NCI-H1048 (cell line): Measurements from ENCODE around the gene ERLEC1.
A peak's percentile ranks its signal among the peaks of the same experiment; 100 is the strongest.
"Not testable (repeated sequence)": the region's sequence is repeated elsewhere in the genome, so short reads cannot be mapped to it uniquely, and the experiment has no call there.

Source experiments
- DNase-seq: peaks from one replicate; lab custom pipeline; 2025; lab: John Stamatoyannopoulos, UW

Gene ERLEC1, protein sequence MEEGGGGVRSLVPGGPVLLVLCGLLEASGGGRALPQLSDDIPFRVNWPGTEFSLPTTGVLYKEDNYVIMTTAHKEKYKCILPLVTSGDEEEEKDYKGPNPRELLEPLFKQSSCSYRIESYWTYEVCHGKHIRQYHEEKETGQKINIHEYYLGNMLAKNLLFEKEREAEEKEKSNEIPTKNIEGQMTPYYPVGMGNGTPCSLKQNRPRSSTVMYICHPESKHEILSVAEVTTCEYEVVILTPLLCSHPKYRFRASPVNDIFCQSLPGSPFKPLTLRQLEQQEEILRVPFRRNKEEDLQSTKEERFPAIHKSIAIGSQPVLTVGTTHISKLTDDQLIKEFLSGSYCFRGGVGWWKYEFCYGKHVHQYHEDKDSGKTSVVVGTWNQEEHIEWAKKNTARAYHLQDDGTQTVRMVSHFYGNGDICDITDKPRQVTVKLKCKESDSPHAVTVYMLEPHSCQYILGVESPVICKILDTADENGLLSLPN

DNA sequence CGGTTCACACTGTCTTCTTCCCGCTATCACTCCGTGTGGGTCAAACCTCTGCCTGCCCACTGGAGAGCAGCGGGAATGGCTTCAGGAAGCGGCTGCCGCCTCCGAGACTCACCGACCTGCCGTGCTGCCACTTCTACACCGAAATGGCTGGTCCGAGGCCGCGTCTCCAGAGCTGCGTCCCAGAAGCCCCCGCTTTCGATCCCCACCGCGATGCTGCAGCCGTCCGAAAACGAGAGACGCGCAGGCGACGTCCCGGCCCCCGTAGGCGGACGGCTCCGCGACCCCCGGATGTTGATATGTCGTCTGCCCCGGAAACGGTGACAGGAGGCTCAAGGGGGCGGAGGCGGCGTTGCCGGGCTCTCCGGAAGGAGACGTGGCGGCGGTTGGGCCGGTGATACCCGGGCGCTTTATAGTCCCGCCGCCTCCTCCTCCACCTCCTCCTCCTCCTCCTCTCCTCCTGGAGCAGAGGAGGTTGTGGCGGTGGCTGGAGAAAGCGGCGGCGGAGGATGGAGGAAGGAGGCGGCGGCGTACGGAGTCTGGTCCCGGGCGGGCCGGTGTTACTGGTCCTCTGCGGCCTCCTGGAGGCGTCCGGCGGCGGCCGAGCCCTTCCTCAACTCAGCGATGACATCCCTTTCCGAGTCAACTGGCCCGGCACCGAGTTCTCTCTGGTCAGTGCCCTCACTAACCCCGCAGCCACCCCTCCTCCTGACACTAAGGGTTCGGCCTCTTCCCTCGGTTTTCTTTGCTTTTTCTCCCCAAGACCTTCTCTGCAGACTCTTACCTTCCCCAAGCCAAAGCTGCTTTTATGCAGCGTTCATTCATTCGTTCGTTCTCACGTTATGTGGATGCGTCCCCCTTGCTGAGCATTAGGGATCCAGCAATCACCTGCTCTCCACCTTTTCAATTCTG, at the start of gene ERLEC1, which contains the start of gene ASB3:
Gene ERLEC1, plus strand, starts transcription at position 340 of the 909 bp plus-strand sequence. Its CDS starts 167 bp downstream, at position 507.
Gene ASB3, minus strand, starts transcription at position 249 of the 909 bp plus-strand sequence. CDS start 21,381 bp downstream, outside the sequence.
- DNase-seq: peak; percentile 92

DNA sequence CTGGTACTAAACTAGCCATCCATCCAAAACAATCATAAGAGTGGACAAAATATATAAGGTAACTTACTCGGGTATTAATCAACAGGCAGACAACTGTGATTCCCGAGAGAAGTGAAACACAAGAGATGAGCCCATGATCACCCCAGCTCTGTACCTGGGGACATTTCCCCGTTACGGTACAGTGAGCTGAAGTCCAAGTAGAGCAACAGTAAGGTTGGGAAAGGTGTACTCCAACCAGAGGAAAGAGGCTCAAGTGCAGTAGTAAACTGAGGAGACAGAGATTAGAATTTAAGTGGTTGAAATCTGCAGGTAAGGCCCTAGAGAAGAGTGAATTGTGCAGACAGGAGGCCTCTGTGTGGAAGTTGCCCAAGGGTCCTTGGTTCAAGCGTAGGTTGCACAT, 49.8 kb upstream of the ERLEC1 start:
- DNase-seq: no peak

DNA sequence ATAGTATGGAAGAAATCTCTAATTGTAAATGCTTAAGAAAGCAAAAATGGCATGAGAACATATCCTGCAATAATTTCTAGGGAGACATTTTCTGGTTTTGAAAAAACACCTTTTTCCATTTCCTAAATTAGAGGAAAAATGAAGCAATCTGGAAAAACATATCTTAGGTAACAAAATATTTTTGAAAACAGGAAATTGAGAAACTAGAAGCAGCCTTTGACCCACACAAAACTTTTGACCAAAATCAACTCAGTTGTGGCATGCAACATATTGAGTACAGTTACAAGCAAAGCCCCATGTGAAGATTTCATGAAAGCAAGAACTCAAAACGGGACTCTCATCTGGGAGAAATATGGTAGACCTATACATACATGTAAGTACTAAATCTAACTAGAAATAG, 47.8 kb upstream of the ERLEC1 start:
- DNase-seq: no peak

DNA sequence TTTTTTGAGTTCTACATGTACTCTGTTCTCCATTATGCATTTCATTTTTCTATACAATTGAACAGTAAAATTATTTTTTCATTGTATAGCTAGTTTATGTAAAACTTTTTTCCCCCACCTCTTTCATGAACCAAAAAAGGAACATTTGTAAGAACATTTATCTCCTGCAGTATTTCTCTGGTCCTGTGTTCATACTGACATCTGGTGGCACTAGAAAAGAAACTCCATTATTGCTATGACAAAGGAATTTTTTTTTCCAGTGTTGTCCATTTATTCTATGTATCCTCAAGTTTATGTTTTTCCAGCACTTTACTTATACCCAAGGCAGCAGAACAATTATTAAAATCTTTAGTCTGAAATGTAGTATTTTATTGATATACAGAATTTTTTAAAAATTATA, 46.7 kb upstream of the ERLEC1 start:
- DNase-seq: no peak

DNA sequence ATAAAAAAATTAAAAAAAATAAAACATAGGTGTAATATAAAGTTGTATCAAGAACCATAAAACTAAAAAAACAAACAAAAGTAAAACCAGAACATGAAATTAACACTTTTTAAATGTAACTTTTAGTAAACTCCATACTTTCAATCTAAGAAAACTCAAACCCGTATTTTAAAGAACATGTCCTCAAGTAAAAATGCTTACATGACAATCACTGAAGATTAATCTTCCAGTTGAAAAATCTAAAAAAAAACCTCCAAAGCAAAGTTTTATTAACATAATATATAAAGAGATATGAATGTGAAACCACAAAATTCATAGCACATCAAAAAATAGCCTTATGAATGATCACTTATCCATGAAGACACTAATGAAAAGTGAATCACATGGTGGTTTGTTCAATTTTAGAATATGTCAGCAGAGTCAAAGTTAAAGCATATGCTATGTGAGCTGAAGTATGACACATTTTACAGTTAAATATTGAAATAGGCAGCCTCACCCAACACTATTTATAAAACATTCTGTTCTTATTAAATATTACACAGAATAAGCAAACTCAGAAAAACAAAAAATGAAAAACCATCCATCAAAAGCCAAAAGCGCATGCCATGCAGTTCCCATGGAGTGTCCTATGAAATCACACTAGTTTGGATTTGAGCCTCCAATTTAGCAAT, 42.3 kb upstream of the ERLEC1 start:
- DNase-seq: no peak

DNA sequence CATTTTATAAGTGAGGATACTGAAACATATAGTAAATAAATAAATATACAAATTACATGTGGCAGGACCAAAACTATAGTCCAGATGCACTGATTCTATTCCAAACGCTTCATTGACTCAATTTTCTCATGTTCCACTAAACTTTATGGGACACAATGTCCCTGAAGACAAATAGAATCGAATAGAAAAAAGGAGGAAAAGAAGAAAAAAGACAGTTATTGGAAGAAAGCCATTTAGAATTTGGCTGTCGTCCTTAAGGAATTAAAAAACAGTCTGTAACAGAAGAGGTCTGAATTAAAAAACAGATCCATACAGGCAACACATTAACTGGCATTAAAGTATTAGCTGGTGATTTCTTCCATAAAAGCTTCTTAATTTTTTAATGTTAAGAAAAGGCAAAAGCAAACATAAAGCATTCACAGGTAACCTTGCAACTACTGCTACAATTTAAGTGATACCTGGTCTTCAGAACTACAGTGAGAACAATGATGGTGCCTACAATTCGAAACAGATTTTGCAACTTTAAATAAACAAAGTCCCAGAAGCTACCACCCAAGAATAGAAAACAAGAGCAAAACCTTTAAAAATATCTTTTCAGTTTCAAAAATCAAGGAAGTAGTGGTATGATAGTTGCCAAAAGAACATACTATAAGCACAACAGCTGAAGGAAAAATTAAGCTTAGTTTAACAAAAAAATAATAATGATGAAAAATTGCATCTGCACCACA, 36.6 kb upstream of the ERLEC1 start:
- DNase-seq: no peak

DNA sequence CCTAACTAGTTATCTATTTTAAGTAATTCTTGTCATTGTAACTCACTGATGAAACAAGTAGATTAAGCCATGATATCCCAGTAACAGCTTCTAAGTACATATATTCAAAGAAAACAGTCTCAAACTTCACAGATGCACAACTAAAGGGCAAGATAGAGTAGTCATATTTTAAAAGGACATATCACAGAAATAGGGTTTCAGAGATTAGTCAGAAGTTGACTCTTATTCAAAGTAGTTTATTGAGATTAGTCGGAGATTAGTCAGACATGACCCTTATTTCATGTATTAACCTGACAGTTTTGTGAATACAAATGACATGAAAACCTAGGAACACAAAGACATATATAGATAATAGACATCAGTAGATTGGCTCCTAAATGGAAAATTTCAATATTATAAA, 35.1 kb upstream of the ERLEC1 start:
- DNase-seq: no peak

DNA sequence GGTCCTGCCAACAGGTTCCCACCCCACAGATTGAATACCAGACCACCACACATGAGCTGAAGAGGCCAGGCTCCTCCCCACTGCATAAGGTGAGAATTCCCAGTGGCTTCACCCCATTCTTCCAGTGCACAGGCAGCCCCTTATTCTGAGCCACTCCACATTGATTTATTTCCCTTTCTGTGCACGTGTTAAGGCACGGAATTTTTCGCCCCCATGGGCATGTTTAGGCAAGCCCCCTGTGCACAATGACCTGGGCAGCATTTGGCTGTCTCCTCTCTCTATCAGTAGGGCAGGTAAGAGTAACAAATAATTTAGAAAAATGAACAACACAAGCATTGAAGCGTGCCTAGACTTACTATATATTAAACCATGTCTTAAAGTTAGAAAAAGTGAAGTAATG, 34.5 kb upstream of the ERLEC1 start:
- no peak for DNase-seq

DNA sequence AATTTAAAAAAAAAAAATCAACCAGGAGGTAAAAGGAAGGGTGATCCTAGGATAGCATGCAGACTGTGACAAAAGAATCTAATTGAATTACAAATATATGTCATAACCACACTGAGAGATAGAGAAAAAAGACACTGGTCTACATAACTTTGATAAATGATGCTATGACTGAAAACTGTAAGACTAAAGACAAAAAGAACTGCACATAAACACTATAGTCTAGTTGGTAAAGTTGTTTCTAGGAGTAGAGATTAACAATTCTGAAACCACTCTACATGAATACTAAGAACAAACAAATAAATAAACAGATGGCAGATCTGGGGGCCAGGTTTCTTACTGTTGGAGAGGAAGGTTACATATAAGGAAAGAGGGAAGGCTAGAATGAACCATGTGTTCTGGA, 33.8 kb upstream of the ERLEC1 start:
- no peak for DNase-seq

DNA sequence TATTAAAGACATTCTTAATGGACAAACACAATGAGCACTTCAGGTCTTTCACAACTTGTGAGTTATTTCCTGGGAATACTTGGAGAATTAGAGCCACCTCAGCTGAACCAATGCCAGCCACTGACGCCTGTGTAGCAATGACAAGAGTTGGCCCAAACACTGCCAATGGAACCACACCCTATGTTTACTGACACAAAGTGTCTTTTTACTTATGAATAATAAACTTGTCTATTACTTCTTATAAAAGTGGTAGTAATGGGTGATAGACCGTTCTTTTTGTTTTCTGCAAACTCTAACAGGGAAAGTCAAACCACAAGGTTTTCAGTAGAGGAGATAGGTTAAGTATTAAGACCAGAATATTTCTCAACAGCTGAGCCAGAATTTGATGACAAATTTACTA, 31.7 kb upstream of the ERLEC1 start:
- no peak for DNase-seq

DNA sequence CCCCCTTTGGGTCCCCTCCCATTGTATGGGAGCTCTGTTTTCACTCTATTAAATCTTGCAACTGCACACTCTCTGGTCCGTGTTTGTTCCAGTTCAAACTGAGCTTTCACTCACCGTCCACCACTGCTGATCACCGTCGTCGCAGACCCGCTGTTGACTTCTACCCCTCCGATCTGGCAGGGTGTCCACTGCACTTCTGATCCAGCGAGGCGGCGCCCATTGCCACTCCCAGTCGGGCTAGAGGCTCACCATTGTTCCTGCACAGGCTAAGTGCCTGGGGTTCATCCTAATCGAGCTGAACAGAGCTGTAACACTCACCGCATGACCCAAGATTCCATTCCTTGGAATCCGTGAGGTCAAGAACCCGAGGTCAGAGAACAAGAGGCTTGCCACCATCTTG, 30.2 kb upstream of the ERLEC1 start:
- no peak for DNase-seq

DNA sequence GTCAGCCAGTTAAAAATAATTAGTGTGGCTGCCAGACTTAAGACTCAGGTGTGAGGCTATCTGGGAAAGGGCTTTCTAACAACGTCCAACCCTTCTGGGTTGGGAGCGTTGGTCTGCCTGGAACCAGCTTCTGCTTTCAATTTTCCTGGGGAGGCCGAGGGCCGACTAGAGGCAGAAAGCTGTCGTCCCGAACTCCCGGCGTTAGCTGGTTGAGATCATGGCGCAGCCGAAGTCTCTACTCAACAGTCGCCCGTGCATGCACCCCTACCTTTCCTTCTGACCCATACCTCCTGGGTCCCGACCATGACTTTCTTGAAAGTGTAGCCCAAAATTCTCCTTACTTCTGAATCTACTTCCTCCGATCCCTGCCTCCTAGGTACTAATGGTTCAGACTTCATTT, 29.6 kb upstream of the ERLEC1 start:
- not testable (repeated sequence) for DNase-seq

DNA sequence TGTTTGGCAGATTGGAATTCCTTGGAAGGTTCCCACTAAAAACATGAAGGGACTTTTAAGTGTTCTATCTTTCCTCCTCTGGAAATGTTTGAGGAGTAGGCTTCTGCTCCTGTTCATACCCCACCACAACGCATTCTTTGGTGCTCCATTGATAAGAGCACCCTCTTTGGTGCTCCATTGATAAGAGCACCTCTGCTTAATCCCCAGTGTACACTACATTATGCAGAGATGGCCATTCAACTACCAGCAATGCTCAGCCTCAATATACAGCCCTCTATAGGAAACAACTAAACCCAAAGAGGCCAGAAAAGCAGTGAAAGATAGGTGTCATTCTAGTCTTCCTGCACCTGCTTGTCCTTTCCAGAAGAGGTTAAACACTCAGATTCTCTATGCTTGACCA, 21.1 kb upstream of the ERLEC1 start:
- no peak for DNase-seq

DNA sequence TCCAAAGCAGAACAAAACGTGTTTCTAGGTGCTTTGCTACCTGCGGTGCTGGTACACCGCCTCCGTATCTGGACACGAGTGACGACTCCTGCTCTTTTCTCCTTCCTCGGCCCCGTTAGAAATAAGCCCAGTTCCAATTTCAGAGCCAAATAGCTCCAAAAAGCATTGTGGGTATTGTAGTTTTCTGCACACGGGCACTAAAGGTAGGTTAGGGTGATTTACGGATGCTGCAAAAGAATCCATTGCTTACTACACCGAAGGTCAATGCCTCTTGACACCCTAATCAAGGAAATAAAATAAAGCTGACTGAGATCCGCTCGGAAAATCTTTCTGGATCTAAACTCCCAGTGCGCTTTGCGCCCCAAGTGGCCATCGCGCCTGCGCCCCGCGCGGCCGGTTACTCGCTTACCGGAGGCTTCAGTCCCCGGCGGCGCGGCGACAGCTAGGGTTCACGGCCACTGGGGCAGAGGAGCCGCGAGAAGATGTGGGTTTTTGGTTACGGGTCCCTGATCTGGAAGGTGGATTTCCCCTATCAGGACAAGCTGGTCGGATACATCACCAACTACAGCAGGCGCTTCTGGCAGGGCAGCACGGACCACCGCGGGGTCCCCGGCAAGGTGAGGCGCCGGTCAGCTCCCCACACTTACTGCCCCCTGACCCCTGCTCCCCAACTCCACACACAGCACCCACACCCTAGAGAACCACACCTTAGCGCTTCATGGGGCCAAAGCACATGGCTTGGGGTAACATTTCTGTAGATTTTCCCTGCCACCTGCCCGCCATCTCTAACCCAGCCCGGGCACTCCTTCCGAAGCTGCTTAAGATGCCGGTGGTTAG, 19.2 kb upstream of the ERLEC1 start, which contains the start of gene CHAC2:
Gene CHAC2, plus strand, starts transcription at position 400 of the 837 bp plus-strand sequence. Its CDS starts 83 bp downstream, at position 483.
- DNase-seq: peak; percentile 46

DNA sequence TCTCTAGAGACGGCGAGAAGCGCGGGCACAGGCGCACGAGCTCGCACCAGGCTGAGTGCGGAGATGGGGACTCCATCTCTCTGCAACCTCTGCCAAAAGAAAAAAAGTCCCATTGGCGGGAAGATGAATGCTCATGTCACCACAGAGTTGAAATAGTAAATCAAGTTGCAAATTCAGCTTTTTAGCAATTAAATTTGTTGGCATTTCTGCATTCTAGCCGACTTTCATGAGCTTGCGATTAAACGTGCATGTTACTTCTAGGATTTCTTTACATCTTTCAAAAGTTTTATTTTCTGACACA, 18.7 kb upstream of the ERLEC1 start:
- no peak for DNase-seq

DNA sequence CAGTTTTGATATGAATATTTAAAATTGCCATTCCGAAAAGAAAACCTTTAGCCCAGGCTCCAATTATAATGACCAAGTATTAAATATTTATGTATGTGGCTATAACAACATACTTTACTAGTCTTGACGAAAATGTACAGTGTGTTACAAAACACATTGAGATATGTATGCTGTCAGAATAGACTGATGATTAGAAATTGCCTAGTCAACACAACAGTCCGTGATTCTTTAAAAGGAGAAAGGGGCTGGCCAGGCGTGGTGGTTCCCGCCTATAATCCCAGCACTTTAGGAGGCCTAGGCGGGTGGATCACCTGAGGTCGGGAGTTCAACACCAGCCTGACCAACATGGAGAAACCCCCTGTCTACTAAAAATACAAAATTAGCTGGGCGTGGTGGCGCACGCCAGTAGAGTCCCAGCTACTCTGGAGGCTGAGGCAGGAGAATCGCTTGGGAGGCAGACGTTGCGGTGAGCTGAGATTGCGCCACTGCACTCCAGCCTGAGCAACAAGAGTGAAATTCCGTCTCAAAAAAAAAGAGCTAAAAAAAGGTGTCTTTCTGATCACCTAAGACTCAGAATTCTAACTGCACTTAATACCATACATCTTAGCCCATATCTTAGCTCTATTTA, 17.4 kb upstream of the ERLEC1 start:
- DNase-seq: no peak

DNA sequence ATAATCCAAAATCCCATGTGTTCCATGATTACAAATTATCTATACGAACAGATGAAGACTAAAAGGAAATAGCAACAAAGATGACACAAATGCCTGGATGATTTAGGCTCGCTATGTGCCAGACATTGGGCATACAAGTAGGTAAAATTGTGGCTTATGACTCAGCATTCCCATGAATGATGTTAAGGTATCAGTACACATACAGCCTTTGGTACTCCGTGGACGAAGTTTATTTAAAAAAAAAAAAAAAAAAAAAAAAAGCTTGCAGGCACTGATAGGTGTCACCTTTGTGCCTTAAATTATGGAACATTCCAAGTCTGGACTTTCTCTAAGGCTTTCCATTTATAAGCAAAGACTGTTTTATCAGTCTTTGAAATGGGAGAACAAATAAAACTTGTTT, 16.6 kb upstream of the ERLEC1 start:
- no peak for DNase-seq

DNA sequence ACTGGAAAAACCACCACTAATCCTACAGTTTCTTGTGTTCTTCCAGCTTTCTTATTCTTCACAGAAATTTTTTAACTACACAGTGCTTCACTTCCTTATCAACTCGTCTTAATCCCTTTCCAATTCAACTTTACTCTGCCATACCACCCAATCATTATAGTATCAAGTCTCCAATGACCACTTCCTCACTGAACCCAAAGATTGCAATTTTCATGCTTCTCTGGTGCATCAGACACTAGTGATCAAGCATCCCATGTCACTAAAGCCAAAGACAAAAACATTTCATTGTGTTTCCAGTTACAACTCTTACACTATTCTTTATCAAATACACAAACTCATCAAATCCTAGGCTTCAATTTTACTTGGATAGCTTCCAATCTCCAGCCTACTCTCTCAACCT, 9.7 kb upstream of the ERLEC1 start:
- no peak for DNase-seq

DNA sequence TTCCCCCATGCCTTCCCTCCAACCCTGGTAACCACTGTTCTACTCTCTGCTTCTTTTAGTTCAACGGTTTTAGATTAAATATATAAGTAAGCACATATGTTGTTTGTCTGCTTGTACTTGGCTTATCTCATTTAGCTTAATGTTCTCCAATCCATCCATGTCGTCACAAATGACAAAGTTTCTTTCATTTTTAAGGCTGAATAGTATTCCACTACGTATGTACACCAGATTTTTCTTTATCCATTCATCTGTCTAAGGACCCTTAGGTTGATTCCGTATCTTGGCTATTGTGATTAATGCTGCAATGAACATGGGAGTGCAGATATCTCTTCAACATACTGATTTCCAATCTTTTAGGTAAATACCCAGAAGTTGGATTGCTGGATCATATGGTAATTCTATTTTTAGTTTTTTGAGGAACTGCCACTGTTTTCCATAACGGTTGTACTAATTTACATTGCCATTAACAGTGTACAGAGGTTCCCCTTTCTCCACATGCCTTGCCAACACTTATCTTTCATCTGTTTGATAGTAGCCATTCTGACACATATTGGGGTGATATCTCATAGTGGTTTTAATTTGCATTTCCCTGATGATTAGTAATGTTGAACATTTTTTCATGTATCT, 8.2 kb upstream of the ERLEC1 start:
- DNase-seq: no peak

DNA sequence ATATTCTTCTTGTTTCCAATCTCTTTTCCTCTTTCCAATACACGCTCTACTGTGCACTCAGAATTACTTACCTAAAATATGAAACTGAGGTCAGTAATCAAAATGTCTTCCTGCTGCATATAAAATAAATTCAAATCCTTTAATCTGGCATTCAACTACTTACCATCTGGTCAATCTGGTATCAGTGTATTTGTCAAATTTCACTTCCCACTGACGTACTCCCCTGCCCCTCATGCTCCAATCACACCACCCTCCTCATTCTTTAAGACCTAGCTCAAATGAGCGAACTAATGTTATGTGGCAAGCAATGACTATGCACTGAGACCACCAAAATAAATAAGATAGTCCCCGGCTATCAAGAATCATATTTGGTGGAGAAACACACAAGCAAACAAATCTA, 6.8 kb upstream of the ERLEC1 start:
- no peak for DNase-seq
